ENCODE measurements around the gene C17orf100.
"Not testable (repeated sequence)": the region's sequence is repeated elsewhere in the genome, so short reads cannot be mapped to it uniquely, and the experiment has no call there.

Gene C17orf100

GRCh38 chr17:6688944-6689343 lies 37.4 kb downstream of the C17orf100 start:
- no peaks in the 10 kb centered on the region for H4K20me1 ChIP-seq (ENCODE audit: low read depth, low read length)
- no peaks in the 10 kb centered on the region for H3K9me2 ChIP-seq (replicated peaks; ENCODE audit: insufficient read depth, low read length)
- no peak overlapping the region for H3K4me3 ChIP-seq (ENCODE audit: insufficient read depth, low read length, poor library complexity, severe bottlenecking)
- H3F3A ChIP-seq (ENCODE audit: insufficient read depth) = no peaks in the 10 kb centered on the region
- no peak overlapping the region for H3K27ac ChIP-seq (ENCODE audit: low read depth, low read length)
- H3K9ac ChIP-seq (ENCODE audit: low read length) = no peak overlapping the region
- H3K27me3 ChIP-seq (ENCODE audit: low read length) = no peaks in the 10 kb centered on the region
- H3K9me3 ChIP-seq (ENCODE audit: insufficient read depth, low read length) = no peaks in the 10 kb centered on the region
- H3K36me3 ChIP-seq (ENCODE audit: low read length) = no peaks in the 10 kb centered on the region
- no peak overlapping the region for H3K4me2 ChIP-seq (ENCODE audit: low read depth, low read length, poor library complexity, severe bottlenecking)
- H3K79me2 ChIP-seq (ENCODE audit: insufficient read depth, low read length) = no peaks in the 10 kb centered on the region
- no peak overlapping the region for H2AFZ ChIP-seq (ENCODE audit: low read depth, low read length, severe bottlenecking)
- TF ChIP-seq EZH2phosphoT487 (conservative IDR thresholded peaks at IDR 0.05; ENCODE audit: low read length) = no peak
- no peak for TF ChIP-seq CTCF (IDR thresholded peaks at IDR 0.05; ENCODE audit: insufficient read depth, low read length, poor library complexity, severe bottlenecking)

GRCh38 chr17:6690641-6691040 lies 39.1 kb downstream of the C17orf100 start:
- Histone ChIP-seq H3K36me3 (ENCODE audit: low read length) (no peaks in the 10 kb centered on the region), H3F3A (ENCODE audit: insufficient read depth) (no peaks in the 10 kb centered on the region), H2AFZ (ENCODE audit: low read depth, low read length, severe bottlenecking) (no peak overlapping the region), H3K27me3 (ENCODE audit: low read length) (no peaks in the 10 kb centered on the region), H3K27ac (ENCODE audit: low read depth, low read length) (no peak overlapping the region), H3K9me2 (replicated peaks; ENCODE audit: insufficient read depth, low read length) (no peaks in the 10 kb centered on the region), H3K9ac (ENCODE audit: low read length) (no peak overlapping the region), H3K9me3 (ENCODE audit: insufficient read depth, low read length) (no peaks in the 10 kb centered on the region), H3K4me3 (ENCODE audit: insufficient read depth, low read length, poor library complexity, severe bottlenecking) (no peak overlapping the region), H3K4me2 (ENCODE audit: low read depth, low read length, poor library complexity, severe bottlenecking) (no peak overlapping the region), H3K79me2 (ENCODE audit: insufficient read depth, low read length) (no peaks in the 10 kb centered on the region), H4K20me1 (ENCODE audit: low read depth, low read length) (no peaks in the 10 kb centered on the region)
- TF ChIP-seq EZH2phosphoT487 (conservative IDR thresholded peaks at IDR 0.05; ENCODE audit: low read length) (no peak), CTCF (IDR thresholded peaks at IDR 0.05; ENCODE audit: insufficient read depth, low read length, poor library complexity, severe bottlenecking) (no peak)

GRCh38 chr17:6691546-6691945 lies 40.0 kb downstream of the C17orf100 start:
- no peaks in the 10 kb centered on the region for H3F3A ChIP-seq (ENCODE audit: insufficient read depth)
- H3K27ac ChIP-seq (ENCODE audit: low read depth, low read length) = no peak overlapping the region
- no peak overlapping the region for H3K4me3 ChIP-seq (ENCODE audit: insufficient read depth, low read length, poor library complexity, severe bottlenecking)
- no peak overlapping the region for H3K4me2 ChIP-seq (ENCODE audit: low read depth, low read length, poor library complexity, severe bottlenecking)
- no peak overlapping the region for H2AFZ ChIP-seq (ENCODE audit: low read depth, low read length, severe bottlenecking)
- no peak for TF ChIP-seq CTCF (IDR thresholded peaks at IDR 0.05; ENCODE audit: insufficient read depth, low read length, poor library complexity, severe bottlenecking)
- no peak for TF ChIP-seq EZH2phosphoT487 (conservative IDR thresholded peaks at IDR 0.05; ENCODE audit: low read length)
- H4K20me1 ChIP-seq (ENCODE audit: low read depth, low read length) = no peaks in the 10 kb centered on the region
- no peaks in the 10 kb centered on the region for H3K9me3 ChIP-seq (ENCODE audit: insufficient read depth, low read length)
- H3K79me2 ChIP-seq (ENCODE audit: insufficient read depth, low read length) = no peaks in the 10 kb centered on the region
- H3K36me3 ChIP-seq (ENCODE audit: low read length) = no peaks in the 10 kb centered on the region
- no peaks in the 10 kb centered on the region for H3K27me3 ChIP-seq (ENCODE audit: low read length)
- H3K9me2 ChIP-seq (replicated peaks; ENCODE audit: insufficient read depth, low read length) = no peaks in the 10 kb centered on the region
- no peak overlapping the region for H3K9ac ChIP-seq (ENCODE audit: low read length)

GRCh38 chr17:6691958-6692357 lies 40.4 kb downstream of the C17orf100 start:
- not testable (repeated sequence) for H3K27me3 ChIP-seq (ENCODE audit: low read length); H3K27ac ChIP-seq (ENCODE audit: low read depth, low read length); H3K4me2 ChIP-seq (ENCODE audit: low read depth, low read length, poor library complexity, severe bottlenecking); H3K9me2 ChIP-seq (replicated peaks; ENCODE audit: insufficient read depth, low read length); H3K9me3 ChIP-seq (ENCODE audit: insufficient read depth, low read length); H3K36me3 ChIP-seq (ENCODE audit: low read length); H3K4me3 ChIP-seq (ENCODE audit: insufficient read depth, low read length, poor library complexity, severe bottlenecking); H4K20me1 ChIP-seq (ENCODE audit: low read depth, low read length); H3K79me2 ChIP-seq (ENCODE audit: insufficient read depth, low read length); H3K9ac ChIP-seq (ENCODE audit: low read length); H2AFZ ChIP-seq (ENCODE audit: low read depth, low read length, severe bottlenecking); H3F3A ChIP-seq (ENCODE audit: insufficient read depth)
